HL-60 (cell line): Measurements from ENCODE around the gene GATD1.

Experiments
- DNase-seq, 2 experiments: peaks; one replicate each; pipeline ENCODE4 v3.0.0-alpha.2; 2010 to 2020; ENCODE audit warnings: low read depth in 1 of 2, low spot score in 1 of 2
- H3K27ac ChIP-seq: fragments of 250-450 bp; sonication (Bioruptor Pico); replicated peaks from 2 replicates; pipeline ENCODE4 v1.5.1; 2020; ENCODE audit warnings: mild to moderate bottlenecking, moderate library complexity
- H3K27me3 ChIP-seq: fragments of 250-450 bp; sonication (Bioruptor Pico); 2 replicates; pipeline ENCODE4 v1.5.1; 2021; ENCODE audit warnings: mild to moderate bottlenecking, moderate library complexity; ENCODE audit not compliant: insufficient read depth, poor library complexity, severe bottlenecking
- H3K4me3 ChIP-seq: replicated peaks from 2 replicates; pipeline ENCODE4 v1.5.1; 2011; ENCODE audit warnings: mild to moderate bottlenecking, control low read depth, low read length; ENCODE audit not compliant: insufficient read depth
- CTCF ChIP-seq: IDR thresholded peaks from one replicate; pipeline ENCODE4 v1.5.1; 2011; ENCODE audit warnings: low read length, control low read depth, inconsistent platforms; ENCODE audit not compliant: insufficient read depth
- GABPA ChIP-seq: IDR thresholded peaks from 2 replicates; pipeline ENCODE4 v1.6.1; 2012; ENCODE audit warnings: low read depth
- POLR2AphosphoS5 ChIP-seq: IDR thresholded peaks from 2 replicates; pipeline ENCODE4 v1.6.1; 2012; ENCODE audit warnings: low read depth
- REST ChIP-seq: IDR thresholded peaks from 2 replicates; pipeline ENCODE4 v1.6.1; 2012; ENCODE audit warnings: low read depth; ENCODE audit not compliant: insufficient replicate concordance
- SPI1 ChIP-seq: IDR thresholded peaks from 2 replicates; pipeline ENCODE4 v1.6.1; 2012; ENCODE audit warnings: low read depth, mild to moderate bottlenecking, borderline replicate concordance

Gene GATD1

GRCh38 chr11:772429-773390, 4.6 kb downstream of the GATD1 start:
- H3K27ac ChIP-seq, result no peak overlapping the region
- H3K27me3 ChIP-seq, result no peaks in the 10 kb centered on the region
- DNase-seq, result no peak
- TF ChIP-seq GABPA (no peak), REST (no peak), SPI1 (no peak), POLR2AphosphoS5 (no peak; the same call in 1 of the 2 replicates), CTCF (no peak)
- H3K4me3 ChIP-seq, result no peak overlapping the region

- H3K27me3 ChIP-seq, result no peaks in the 10 kb centered on the region
- no peak overlapping the region for H3K27ac ChIP-seq
- H3K4me3 ChIP-seq, result no peak overlapping the region
- no peak for DNase-seq
- TF ChIP-seq CTCF (no peak), REST (no peak), POLR2AphosphoS5 (no peak), GABPA (no peak), SPI1 (no peak)
Measured at GRCh38 chr11:771617-772204, 5.6 kb downstream of the GATD1 start.

GRCh38 chr11:770642-771616, 6.4 kb downstream of the GATD1 start:
- H3K27ac ChIP-seq, result no peak overlapping the region
- H3K4me3 ChIP-seq, result no peak overlapping the region
- H3K27me3 ChIP-seq, result no peaks in the 10 kb centered on the region
- no peak for DNase-seq
- TF ChIP-seq GABPA (no peak), REST (no peak), SPI1 (no peak), POLR2AphosphoS5 (no peak), CTCF (no peak)
